Esophagus squamous epithelium (tissue), 4 donors: Measurements from ENCODE around the gene DNAH8.

ENCODE experiments used
- POLR2A ChIP-seq, 4 donors: fragments of 450-650 bp; IDR thresholded peaks; one replicate each; pipeline ENCODE4 v1.6.1; 2017; ENCODE audit warnings: antibody characterized with exemption in 4 of 4, mild to moderate bottlenecking in 4 of 4, moderate library complexity in 3 of 4
- TF ChIP-seq, protein P1 (sequence below), 6 experiments: fragments of 450-650 bp in 4 of 6; fragments of 200-600 bp in 2 of 6; sonication (generic) in 2 of 6; IDR thresholded peaks; one replicate each; pipeline ENCODE4 v1.5.1; 2016 to 2019; ENCODE audit warnings: antibody characterized with exemption in 6 of 6, mild to moderate bottlenecking in 4 of 6, moderate library complexity in 4 of 6

DNA sequence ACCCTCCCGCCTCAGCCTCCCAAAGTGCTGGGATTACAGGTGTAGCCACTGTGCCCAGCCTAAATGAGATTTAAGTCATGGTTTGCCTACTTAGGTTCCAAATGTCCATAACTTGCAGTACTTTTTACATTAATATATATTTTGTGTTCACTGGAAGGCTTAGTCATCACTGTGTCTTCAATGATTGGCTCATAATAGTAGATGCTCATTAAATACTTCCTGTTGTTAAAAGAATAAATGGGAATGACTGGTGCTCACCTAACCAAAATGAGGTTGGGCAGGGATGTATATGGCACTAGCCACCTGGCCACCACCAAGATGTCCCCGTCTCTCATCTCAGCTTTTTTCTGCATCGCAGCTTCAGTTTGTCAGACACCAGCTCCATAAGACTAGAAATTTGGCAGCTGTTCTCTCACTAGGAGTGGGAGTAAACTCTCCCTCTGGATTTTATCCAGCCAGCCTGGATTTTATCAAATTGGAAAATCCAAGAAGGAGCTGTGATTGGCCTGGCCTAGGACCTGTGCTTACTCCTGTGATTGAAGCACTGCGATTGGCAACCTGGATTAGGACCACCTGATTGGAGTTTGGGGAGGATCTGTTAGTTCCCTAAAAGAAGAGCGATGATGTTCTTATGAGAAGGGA is 11.0 kb upstream of the DNAH8 start:
- TF ChIP-seq, protein P1, sequence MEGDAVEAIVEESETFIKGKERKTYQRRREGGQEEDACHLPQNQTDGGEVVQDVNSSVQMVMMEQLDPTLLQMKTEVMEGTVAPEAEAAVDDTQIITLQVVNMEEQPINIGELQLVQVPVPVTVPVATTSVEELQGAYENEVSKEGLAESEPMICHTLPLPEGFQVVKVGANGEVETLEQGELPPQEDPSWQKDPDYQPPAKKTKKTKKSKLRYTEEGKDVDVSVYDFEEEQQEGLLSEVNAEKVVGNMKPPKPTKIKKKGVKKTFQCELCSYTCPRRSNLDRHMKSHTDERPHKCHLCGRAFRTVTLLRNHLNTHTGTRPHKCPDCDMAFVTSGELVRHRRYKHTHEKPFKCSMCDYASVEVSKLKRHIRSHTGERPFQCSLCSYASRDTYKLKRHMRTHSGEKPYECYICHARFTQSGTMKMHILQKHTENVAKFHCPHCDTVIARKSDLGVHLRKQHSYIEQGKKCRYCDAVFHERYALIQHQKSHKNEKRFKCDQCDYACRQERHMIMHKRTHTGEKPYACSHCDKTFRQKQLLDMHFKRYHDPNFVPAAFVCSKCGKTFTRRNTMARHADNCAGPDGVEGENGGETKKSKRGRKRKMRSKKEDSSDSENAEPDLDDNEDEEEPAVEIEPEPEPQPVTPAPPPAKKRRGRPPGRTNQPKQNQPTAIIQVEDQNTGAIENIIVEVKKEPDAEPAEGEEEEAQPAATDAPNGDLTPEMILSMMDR (IDR thresholded peaks at IDR 0.05) = no peak
- no peak for TF ChIP-seq POLR2A (IDR thresholded peaks at IDR 0.05)
